Measurements from ENCODE around the gene LRFN4. TPM values are rescaled to one million over a fixed set of nuclear protein-coding genes. Genes with fewer than 3 reads are reported as not detected.

The LRFN4 gene
- total RNA-seq, 4 donors from 2014 or later, result 1.5 to 17.0 (median 5.4) TPM

- no peaks in the 10 kb centered on the region for H3K9me3 ChIP-seq
- intact Hi-C loops (cut with DNase I; ENCODE audit: low total_unique reads), result no loop called here
- H3K27ac ChIP-seq, result no peak overlapping the region
- H3K36me3 ChIP-seq, result no peaks in the 10 kb centered on the region
- no peak overlapping the region for H3K4me3 ChIP-seq
- H3K4me1 ChIP-seq, result no peaks in the 10 kb centered on the region
- no peaks in the 10 kb centered on the region for H3K27me3 ChIP-seq
- no peak for DNase-seq
- no peak for TF ChIP-seq POLR2A (IDR thresholded peaks at IDR 0.05)
- TF ChIP-seq, protein P1, sequence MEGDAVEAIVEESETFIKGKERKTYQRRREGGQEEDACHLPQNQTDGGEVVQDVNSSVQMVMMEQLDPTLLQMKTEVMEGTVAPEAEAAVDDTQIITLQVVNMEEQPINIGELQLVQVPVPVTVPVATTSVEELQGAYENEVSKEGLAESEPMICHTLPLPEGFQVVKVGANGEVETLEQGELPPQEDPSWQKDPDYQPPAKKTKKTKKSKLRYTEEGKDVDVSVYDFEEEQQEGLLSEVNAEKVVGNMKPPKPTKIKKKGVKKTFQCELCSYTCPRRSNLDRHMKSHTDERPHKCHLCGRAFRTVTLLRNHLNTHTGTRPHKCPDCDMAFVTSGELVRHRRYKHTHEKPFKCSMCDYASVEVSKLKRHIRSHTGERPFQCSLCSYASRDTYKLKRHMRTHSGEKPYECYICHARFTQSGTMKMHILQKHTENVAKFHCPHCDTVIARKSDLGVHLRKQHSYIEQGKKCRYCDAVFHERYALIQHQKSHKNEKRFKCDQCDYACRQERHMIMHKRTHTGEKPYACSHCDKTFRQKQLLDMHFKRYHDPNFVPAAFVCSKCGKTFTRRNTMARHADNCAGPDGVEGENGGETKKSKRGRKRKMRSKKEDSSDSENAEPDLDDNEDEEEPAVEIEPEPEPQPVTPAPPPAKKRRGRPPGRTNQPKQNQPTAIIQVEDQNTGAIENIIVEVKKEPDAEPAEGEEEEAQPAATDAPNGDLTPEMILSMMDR (IDR thresholded peaks at IDR 0.05), result no peak
Observed at GRCh38 chr11:66879583-66879982, 22.7 kb downstream of the LRFN4 start.

DNA sequence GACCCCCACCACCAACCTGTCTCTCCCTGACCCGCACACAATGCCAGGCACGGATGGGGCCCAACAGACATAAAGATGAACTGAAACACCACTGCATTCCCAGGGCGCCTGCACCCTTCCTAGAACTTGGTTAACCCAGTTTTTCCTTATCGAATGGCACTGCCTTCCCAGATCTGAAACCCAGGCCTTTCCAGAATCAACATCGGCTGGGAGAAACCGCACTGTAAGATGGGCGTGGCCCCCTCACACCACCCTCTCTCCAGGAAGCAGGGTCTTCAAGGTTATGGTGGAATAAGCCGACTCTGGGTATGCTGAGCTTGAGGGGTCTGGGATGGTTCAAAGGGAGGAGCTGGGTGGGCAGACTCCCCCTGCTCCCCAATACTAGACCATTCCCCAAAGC is 23.1 kb downstream of the LRFN4 start:
- no peaks in the 10 kb centered on the region for H3K27me3 ChIP-seq
- no peak overlapping the region for H3K4me3 ChIP-seq
- no peak overlapping the region for H3K27ac ChIP-seq
- TF ChIP-seq, protein P1 (IDR thresholded peaks at IDR 0.05), result no peak
- TF ChIP-seq POLR2A (IDR thresholded peaks at IDR 0.05), result no peak
- intact Hi-C loops (cut with DNase I; ENCODE audit: low total_unique reads), result no loop called here
- H3K36me3 ChIP-seq, result no peaks in the 10 kb centered on the region
- H3K9me3 ChIP-seq, result no peaks in the 10 kb centered on the region
- DNase-seq, result no peak
- H3K4me1 ChIP-seq, result no peaks in the 10 kb centered on the region

GRCh38 chr11:66880496-66881450 is 23.9 kb downstream of the LRFN4 start:
- DNase-seq, result no peak
- no peak overlapping the region for H3K27ac ChIP-seq

DNA sequence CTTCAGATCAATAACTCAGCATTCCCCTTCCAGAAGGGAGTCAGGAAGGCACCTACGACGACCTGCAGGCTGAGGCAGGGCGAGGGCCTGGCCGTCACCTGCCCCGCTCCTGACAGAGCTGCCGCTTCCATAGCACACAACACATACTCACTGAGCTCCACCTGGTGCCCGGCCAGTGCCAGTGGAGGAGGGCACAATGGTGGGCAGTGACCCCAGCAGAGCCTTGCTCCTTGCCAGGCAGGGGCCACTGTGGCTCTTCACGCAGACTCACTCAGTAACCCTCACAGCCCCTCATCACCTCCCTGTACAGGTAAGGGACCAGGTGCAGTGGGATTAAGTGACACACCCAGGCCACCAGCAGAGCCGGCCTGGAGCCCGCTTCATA is 24.6 kb downstream of the LRFN4 start:
- Histone ChIP-seq H3K36me3 (no peaks in the 10 kb centered on the region), H3K27me3 (no peaks in the 10 kb centered on the region), H3K27ac (no peak overlapping the region), H3K9me3 (no peaks in the 10 kb centered on the region), H3K4me1 (no peaks in the 10 kb centered on the region), H3K4me3 (no peak overlapping the region)
- TF ChIP-seq, protein P1 (IDR thresholded peaks at IDR 0.05), result no peak
- TF ChIP-seq POLR2A (IDR thresholded peaks at IDR 0.05), result no peak
- DNase-seq, result no peak
- intact Hi-C loops (cut with DNase I; ENCODE audit: low total_unique reads), result no loop called here

More at GRCh38 chr11:66880496-66881450, 23.9 kb downstream of the LRFN4 start:
- intact Hi-C loops (cut with DNase I; ENCODE audit: low total_unique reads), result no loop called here
- Histone ChIP-seq H3K4me1 (no peaks in the 10 kb centered on the region), H3K27me3 (no peaks in the 10 kb centered on the region), H3K36me3 (no peaks in the 10 kb centered on the region), H3K4me3 (no peak overlapping the region), H3K9me3 (no peaks in the 10 kb centered on the region)
- TF ChIP-seq POLR2A (IDR thresholded peaks at IDR 0.05), result no peak
- TF ChIP-seq, protein P1 (IDR thresholded peaks at IDR 0.05), result no peak

DNA sequence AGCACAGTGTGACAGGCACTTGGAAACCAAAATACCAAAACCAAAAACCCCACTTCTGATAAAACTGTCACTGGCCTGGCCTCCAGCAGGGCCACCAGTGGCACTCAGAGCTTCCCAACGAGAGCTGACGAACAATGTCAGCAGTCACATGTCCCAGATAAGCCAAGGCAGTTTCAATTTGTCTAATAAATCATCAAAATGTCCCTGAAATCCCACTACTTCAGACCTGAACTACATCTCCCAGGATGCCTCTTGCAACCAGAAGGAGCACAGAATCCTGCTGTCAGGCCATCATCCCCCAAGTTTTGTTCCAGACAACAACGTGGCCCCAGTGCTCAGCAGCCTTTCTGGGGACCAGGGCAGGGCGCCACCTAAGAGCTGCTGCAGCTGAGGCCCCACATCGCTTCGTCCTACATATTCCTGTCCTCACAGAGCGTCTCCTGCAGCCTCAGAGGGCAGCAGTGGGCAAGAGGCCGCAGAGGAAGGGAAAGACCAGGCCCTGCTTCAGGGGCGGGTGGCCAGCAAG is 25.1 kb downstream of the LRFN4 start:
- no peaks in the 10 kb centered on the region for H3K9me3 ChIP-seq
- no peak for DNase-seq
- H3K4me3 ChIP-seq, result no peak overlapping the region
- intact Hi-C loops (cut with DNase I; ENCODE audit: low total_unique reads), result no loop called here
- no peak overlapping the region for H3K27ac ChIP-seq
- no peaks in the 10 kb centered on the region for H3K4me1 ChIP-seq
- H3K36me3 ChIP-seq, result no peaks in the 10 kb centered on the region
- no peaks in the 10 kb centered on the region for H3K27me3 ChIP-seq
- TF ChIP-seq, protein P1 (IDR thresholded peaks at IDR 0.05), result no peak
- TF ChIP-seq POLR2A (IDR thresholded peaks at IDR 0.05), result no peak

Measured in uterus (tissue), 4 donors.